ENCODE data around the gene BBS9.

- TF ChIP-seq SIN3A (IDR thresholded peaks at IDR 0.05; ENCODE audit: borderline replicate concordance, insufficient read depth, low read length) = no peak
- TF ChIP-seq TAF1 (IDR thresholded peaks at IDR 0.05; ENCODE audit: borderline replicate concordance, insufficient read depth, low read length) = no peak
- no peak for TF ChIP-seq POLR2AphosphoS5 (IDR thresholded peaks at IDR 0.05; ENCODE audit: low read depth, low read length)
- TF ChIP-seq, protein P1, sequence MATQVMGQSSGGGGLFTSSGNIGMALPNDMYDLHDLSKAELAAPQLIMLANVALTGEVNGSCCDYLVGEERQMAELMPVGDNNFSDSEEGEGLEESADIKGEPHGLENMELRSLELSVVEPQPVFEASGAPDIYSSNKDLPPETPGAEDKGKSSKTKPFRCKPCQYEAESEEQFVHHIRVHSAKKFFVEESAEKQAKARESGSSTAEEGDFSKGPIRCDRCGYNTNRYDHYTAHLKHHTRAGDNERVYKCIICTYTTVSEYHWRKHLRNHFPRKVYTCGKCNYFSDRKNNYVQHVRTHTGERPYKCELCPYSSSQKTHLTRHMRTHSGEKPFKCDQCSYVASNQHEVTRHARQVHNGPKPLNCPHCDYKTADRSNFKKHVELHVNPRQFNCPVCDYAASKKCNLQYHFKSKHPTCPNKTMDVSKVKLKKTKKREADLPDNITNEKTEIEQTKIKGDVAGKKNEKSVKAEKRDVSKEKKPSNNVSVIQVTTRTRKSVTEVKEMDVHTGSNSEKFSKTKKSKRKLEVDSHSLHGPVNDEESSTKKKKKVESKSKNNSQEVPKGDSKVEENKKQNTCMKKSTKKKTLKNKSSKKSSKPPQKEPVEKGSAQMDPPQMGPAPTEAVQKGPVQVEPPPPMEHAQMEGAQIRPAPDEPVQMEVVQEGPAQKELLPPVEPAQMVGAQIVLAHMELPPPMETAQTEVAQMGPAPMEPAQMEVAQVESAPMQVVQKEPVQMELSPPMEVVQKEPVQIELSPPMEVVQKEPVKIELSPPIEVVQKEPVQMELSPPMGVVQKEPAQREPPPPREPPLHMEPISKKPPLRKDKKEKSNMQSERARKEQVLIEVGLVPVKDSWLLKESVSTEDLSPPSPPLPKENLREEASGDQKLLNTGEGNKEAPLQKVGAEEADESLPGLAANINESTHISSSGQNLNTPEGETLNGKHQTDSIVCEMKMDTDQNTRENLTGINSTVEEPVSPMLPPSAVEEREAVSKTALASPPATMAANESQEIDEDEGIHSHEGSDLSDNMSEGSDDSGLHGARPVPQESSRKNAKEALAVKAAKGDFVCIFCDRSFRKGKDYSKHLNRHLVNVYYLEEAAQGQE (IDR thresholded peaks at IDR 0.05; ENCODE audit: insufficient read depth in 1 of 2, low read depth in 2 of 2, low read length in 2 of 2) = no peak
These were observed 505.2 kb downstream of the BBS9 start for GRCh38 chr7:33634606-33635005.
